GM23338 (cell line): ENCODE results near the gene NPAS3. TPM values are rescaled to one million over a fixed set of nuclear protein-coding genes. Genes with fewer than 3 reads are reported as not detected.

Experiments used
- ATAC-seq: fragments of 200-7000 bp; cut with Tn5 transposase; 3 replicates; pipeline ENCODE4 v1.9.1; 2020
- DNase-seq: peaks from one replicate; pipeline ENCODE4 v3.0.0-alpha.2; 2015; ENCODE audit warnings: low spot score
- H2AFZ ChIP-seq: fragments of 200-600 bp; sonication (generic); 2 replicates; pipeline ENCODE4 v1.8.0; 2016; ENCODE audit warnings: antibody characterized with exemption, mild to moderate bottlenecking, moderate library complexity
- H3F3A ChIP-seq: fragments of 200-600 bp; sonication (generic); replicated peaks from 2 replicates; pipeline ENCODE4 v1.8.0; 2017; ENCODE audit warnings: antibody characterized with exemption, mixed run types, low read depth
- H3K27ac ChIP-seq: fragments of 200-600 bp; sonication (generic); 2 replicates; pipeline ENCODE4 v1.6.1; 2016; ENCODE audit warnings: low read depth
- H3K27me3 ChIP-seq: fragments of 200-600 bp; sonication (generic); 2 replicates; pipeline ENCODE4 v1.8.0; 2016; ENCODE audit warnings: mild to moderate bottlenecking, mixed run types, moderate library complexity; ENCODE audit not compliant: insufficient read depth
- H3K36me3 ChIP-seq: fragments of 200-600 bp; sonication (generic); 2 replicates; pipeline ENCODE4 v1.8.0; 2016; ENCODE audit warnings: mild to moderate bottlenecking; ENCODE audit not compliant: insufficient read depth
- H3K4me1 ChIP-seq: fragments of 200-600 bp; sonication (generic); 2 replicates; pipeline ENCODE4 v1.8.0; 2016; ENCODE audit warnings: mild to moderate bottlenecking, moderate library complexity; ENCODE audit not compliant: insufficient read depth
- H3K4me2 ChIP-seq: fragments of 200-600 bp; sonication (generic); 2 replicates; pipeline ENCODE4 v1.7.1; 2017; ENCODE audit warnings: mixed run types
- H3K4me3 ChIP-seq: fragments of 200-600 bp; sonication (generic); 2 replicates; pipeline ENCODE4 v1.6.1; 2016; ENCODE audit warnings: mixed run types
- H3K79me2 ChIP-seq: fragments of 200-600 bp; sonication (generic); replicated peaks from 2 replicates; pipeline ENCODE4 v1.8.0; 2017; ENCODE audit warnings: mild to moderate bottlenecking; ENCODE audit not compliant: insufficient read depth
- H3K9me2 ChIP-seq: fragments of 200-600 bp; sonication (generic); 2 replicates; pipeline ENCODE4 v1.8.0; 2017; ENCODE audit not compliant: insufficient read depth
- H4K20me1 ChIP-seq: fragments of 200-600 bp; sonication (generic); replicated peaks from 2 replicates; pipeline ENCODE4 v1.8.0; 2017; ENCODE audit warnings: mild to moderate bottlenecking; ENCODE audit not compliant: insufficient read depth
- H3K27ac Mint-ChIP-seq: 2 replicates; pipeline ENCODE4 v1.8.0; 2020; ENCODE audit warnings: inconsistent platforms, mild to moderate bottlenecking, moderate library complexity, mixed read lengths
- H3K27me3 Mint-ChIP-seq: 3 replicates; pipeline ENCODE4 v1.8.0; 2022; ENCODE audit warnings: low read depth, mild to moderate bottlenecking, moderate library complexity, mixed read lengths, inconsistent platforms; ENCODE audit not compliant: insufficient read depth, poor library complexity
- H3K36me3 Mint-ChIP-seq: 3 replicates; pipeline ENCODE4 v1.8.0; 2021; ENCODE audit warnings: low read depth, mild to moderate bottlenecking, inconsistent platforms, moderate library complexity, mixed read lengths
- H3K4me1 Mint-ChIP-seq: 3 replicates; pipeline ENCODE4 v1.8.0; 2020; ENCODE audit warnings: mild to moderate bottlenecking, inconsistent platforms, mixed read lengths
- H3K4me3 Mint-ChIP-seq: 3 replicates; pipeline ENCODE4 v1.8.0; 2021; ENCODE audit warnings: moderate library complexity, mild to moderate bottlenecking, inconsistent platforms, mixed read lengths
- H3K9me3 Mint-ChIP-seq: 3 replicates; pipeline ENCODE4 v1.8.0; 2020; ENCODE audit warnings: moderate library complexity, mild to moderate bottlenecking, inconsistent platforms, mixed read lengths
- EZH2phosphoT487 ChIP-seq: fragments of 200-600 bp; sonication (generic); IDR thresholded peaks from one replicate; pipeline ENCODE4 v1.8.1; 2018; ENCODE audit warnings: antibody characterized with exemption; ENCODE audit not compliant: unreplicated experiment
- NANOG ChIP-seq: IDR thresholded peaks from 2 replicates; pipeline ENCODE4 v1.6.1; 2016; ENCODE audit warnings: antibody characterized with exemption, borderline replicate concordance
- ZNF114 ChIP-seq: fragments of 250-450 bp; sonication (Bioruptor Pico); IDR thresholded peaks from 2 replicates; pipeline ENCODE4 v1.5.0; 2020; ENCODE audit warnings: mild to moderate bottlenecking, moderate library complexity
- ZNF331 ChIP-seq: fragments of 250-450 bp; sonication (Bioruptor Pico); IDR thresholded peaks from 2 replicates; pipeline ENCODE4 v1.5.0; 2020; ENCODE audit warnings: low read depth, mild to moderate bottlenecking, moderate library complexity
- polyA plus RNA-seq: library from polyadenylated mRNA; unstranded; fragments of >200 nt; fragmentation: Nextera tagmentation; extraction: Ambion mirVana; gene quantifications from 2 replicates; pipeline ENCODE4 v1.2.1, GENCODE V29; 2016
- total RNA-seq: library from RNA; depleted of rRNA; stranded (reverse); fragments of >200 nt; shearing (Covaris generic); gene quantifications from 2 replicates; pipeline ENCODE4 v1.2.3, GENCODE V29; 2014
- TF ChIP-seq, protein P1 (sequence below), 2 experiments: fragments of 200-600 bp in 1 of 2; sonication (generic) in 1 of 2; conservative IDR thresholded peaks; 2 replicates each; pipeline versions ENCODE4 v1.5.1 to v1.6.1; 2016 to 2017; ENCODE audit warnings: antibody characterized with exemption in 2 of 2, low read depth in 2 of 2, mild to moderate bottlenecking in 2 of 2, moderate library complexity in 1 of 2

NPAS3 gene
- total and polyA plus RNA-seq, 2 experiments from 2014 or later, result 0.17 to 0.19 TPM

DNA sequence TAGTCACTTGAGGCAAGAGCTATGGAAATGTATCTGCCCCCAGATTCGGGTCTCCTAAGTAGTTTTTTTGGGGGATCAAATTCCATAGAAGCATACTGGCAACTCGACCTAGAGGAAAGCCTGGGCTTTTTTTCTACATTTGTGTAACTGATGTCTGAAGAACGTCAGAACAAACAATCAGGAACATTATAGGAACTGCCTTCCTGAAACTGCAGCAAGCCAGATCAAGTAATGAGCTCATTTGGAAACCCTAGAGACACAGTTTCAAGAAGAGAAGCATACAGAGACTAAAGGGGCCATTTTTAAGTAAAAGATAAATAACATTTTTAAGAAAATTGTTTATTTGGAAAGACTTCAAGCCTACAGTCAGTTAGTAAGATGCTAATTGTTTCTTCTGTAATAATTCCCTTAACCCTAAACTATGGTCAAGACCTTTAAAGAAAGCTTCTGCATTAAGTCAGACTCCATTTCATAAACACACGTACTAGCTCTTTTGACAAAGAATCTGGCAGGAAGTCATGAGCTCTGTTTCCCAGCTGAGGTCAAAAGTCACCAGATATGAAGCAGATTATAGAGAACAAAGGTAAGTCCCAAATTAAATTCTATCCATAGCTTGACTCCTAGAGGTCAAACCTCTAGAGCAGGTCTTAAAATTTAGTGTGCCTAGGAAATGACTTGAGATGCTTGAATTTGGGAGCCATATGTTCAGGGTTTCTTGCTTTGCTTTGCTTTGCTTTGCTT is 899.4 kb downstream of the NPAS3 start:
- ATAC-seq, result no peak
- H3K4me3 Mint-ChIP-seq, result no peak overlapping the region

DNA sequence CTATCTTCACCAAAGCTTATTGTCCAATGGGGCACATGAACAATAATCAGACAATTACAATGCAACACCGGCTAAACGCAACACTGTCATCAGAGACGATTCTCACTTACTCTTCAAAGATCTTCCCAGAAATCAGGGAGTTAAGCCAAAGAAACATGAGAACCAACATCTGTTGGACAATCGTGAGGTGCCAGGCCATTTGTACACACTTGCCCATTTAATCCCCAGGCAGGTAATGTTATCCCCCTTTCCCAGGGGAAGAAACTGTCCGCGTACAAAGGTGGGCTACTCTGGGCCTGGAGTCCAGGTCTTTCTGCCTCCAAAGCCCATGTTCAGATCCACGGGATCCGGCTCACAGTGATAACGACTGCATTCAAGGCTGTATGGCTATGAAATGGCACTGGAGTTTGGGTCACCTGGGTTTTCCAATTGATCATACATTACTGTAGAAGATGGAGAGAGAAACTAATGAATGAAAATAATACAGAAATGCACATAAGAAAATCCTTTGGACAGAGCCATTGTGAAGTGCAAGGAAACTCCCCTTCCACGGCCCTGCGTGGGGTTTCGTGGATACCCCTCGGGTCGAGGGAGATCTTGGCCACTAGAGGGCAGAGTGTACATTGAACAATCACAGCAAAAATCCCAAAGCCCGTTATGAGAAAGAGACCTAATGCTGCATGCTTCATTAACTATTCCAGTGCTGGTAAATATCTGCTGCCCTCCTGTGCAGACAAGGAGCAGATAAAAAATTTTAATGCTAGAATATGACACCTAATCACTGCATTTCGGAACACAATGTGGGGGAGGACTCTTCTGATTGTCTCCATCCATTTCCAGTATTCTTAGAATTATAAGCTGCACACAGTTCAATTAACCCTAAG is 900.8 kb downstream of the NPAS3 start:
- Mint-ChIP-seq H3K27me3 (no peaks in the 10 kb centered on the region), H3K27ac (no peak overlapping the region), H3K36me3 (no peaks in the 10 kb centered on the region), H3K9me3 (no peaks in the 10 kb centered on the region), H3K4me3 (no peak overlapping the region), H3K4me1 (peaks cover 6% of the 10 kb centered on the region)
- Histone ChIP-seq H3K27me3 (no peaks in the 10 kb centered on the region), H3K4me1 (peaks cover 14% of the 10 kb centered on the region), H4K20me1 (no peaks in the 10 kb centered on the region), H3K4me3 (no peak overlapping the region), H3K27ac (no peak overlapping the region), H3F3A (no peaks in the 10 kb centered on the region), H3K9me2 (no peaks in the 10 kb centered on the region; the same call in none of the 2 replicates), H3K4me2 (no peak overlapping the region), H3K79me2 (no peaks in the 10 kb centered on the region), H2AFZ (no peak overlapping the region), H3K36me3 (no peaks in the 10 kb centered on the region)
- DNase-seq, result peak; percentile 79
- ATAC-seq, result peak; percentile 57
- TF ChIP-seq ZNF331 (CRISPR knock-in tag), result no peak
- TF ChIP-seq, protein P1, sequence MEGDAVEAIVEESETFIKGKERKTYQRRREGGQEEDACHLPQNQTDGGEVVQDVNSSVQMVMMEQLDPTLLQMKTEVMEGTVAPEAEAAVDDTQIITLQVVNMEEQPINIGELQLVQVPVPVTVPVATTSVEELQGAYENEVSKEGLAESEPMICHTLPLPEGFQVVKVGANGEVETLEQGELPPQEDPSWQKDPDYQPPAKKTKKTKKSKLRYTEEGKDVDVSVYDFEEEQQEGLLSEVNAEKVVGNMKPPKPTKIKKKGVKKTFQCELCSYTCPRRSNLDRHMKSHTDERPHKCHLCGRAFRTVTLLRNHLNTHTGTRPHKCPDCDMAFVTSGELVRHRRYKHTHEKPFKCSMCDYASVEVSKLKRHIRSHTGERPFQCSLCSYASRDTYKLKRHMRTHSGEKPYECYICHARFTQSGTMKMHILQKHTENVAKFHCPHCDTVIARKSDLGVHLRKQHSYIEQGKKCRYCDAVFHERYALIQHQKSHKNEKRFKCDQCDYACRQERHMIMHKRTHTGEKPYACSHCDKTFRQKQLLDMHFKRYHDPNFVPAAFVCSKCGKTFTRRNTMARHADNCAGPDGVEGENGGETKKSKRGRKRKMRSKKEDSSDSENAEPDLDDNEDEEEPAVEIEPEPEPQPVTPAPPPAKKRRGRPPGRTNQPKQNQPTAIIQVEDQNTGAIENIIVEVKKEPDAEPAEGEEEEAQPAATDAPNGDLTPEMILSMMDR (conservative IDR thresholded peaks at IDR 0.05; ENCODE audit: low read depth in 2 of 2), result peak; percentile 81 to 86

More for the DNA sequence above, 899.4 kb downstream of the NPAS3 start:
- no peaks in the 10 kb centered on the region for H3K36me3 ChIP-seq
- no peaks in the 10 kb centered on the region for H4K20me1 ChIP-seq
- no peaks in the 10 kb centered on the region for H3K36me3 Mint-ChIP-seq
- no peaks in the 10 kb centered on the region; the same call in 2 of the 3 replicates for H3K9me3 Mint-ChIP-seq
- no peaks in the 10 kb centered on the region for H3K79me2 ChIP-seq
- TF ChIP-seq EZH2phosphoT487 (no peak), ZNF331 (CRISPR knock-in tag) (no peak), ZNF114 (no peak), NANOG (no peak)
- TF ChIP-seq, protein P1 (conservative IDR thresholded peaks at IDR 0.05; ENCODE audit: low read depth in 2 of 2), result no peak
- H3K4me2 ChIP-seq, result no peak overlapping the region
- no peak overlapping the region for H3K27ac Mint-ChIP-seq
- H3K4me1 ChIP-seq, result peaks cover 14% of the 10 kb centered on the region
- H3K27me3 Mint-ChIP-seq, result no peaks in the 10 kb centered on the region
- H3K27ac ChIP-seq, result no peak overlapping the region
- no peaks in the 10 kb centered on the region for H3K27me3 ChIP-seq
- no peak overlapping the region for H3K4me3 ChIP-seq
- DNase-seq, result no peak
- peaks cover 6% of the 10 kb centered on the region for H3K4me1 Mint-ChIP-seq
- no peaks in the 10 kb centered on the region for H3F3A ChIP-seq
- no peak overlapping the region for H2AFZ ChIP-seq
- no peaks in the 10 kb centered on the region; the same call in none of the 2 replicates for H3K9me2 ChIP-seq
